Measurements from ENCODE around the gene MT1E. TPM values are rescaled to one million over a fixed set of nuclear protein-coding genes. Genes with fewer than 3 reads are reported as not detected.

MT1E gene
- total RNA-seq, 1 experiment from 2014 or later = not detected

DNA sequence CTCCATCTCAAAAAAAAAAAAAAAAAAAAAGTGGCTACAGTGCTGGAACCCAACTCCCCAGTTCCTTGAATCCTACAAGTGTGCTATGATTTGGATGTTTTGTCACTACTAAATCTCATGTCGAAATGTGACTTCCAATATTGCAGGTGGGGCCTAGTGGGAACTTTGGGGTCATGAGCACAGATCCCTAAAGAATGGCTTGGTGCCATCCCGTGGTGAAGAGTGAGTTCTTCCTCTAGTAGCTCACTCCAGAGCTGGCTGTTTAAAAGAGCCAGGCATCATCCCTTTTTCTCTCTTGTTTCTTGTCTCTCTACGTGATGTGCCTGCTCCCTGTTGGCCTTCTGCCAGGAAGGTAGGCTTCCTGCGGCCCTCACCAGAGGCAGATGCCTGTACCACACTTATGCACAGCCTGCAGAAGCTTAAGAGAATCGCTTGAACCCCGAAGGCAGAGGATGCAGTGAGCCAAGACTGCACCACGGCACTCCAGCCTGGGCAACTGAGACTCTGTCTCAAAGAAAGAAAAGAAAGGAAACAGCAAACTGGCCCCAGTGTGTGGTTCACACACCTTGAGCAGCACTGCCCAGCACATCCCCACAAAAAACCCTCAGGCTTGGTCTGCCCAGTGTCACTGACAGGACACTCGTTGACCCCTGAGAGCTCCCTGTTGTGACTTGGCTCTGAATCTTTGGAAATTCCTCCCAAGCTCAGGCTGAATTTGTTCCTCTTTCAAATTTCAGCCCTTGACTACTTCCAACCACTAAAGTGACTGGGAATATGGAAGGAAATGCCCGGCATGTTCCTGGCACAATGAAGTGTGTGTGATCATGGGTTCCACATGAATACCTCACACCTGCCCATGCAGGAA lies 3.1 kb downstream of the MT1E start:
- no peak overlapping the region for H3K4me3 ChIP-seq (ENCODE audit: low read length)
- DNase-seq = no peak

GRCh38 chr16:56629531-56629930 lies 4.0 kb downstream of the MT1E start:
- POLR2A ChIA-PET (ENCODE audit: unreplicated experiment) = no interaction called here
- Histone ChIP-seq H3K9ac (ENCODE audit: low read length) (no peak overlapping the region), H3F3A (ENCODE audit: low read length, unreplicated experiment) (no peaks in the 10 kb centered on the region), H4K20me1 (ENCODE audit: low read length) (no peaks in the 10 kb centered on the region), H3K4me2 (ENCODE audit: low read length) (no peak overlapping the region), H3K79me2 (ENCODE audit: low read length) (no peaks in the 10 kb centered on the region), H3K27ac (ENCODE audit: low read length) (no peak overlapping the region), H3K9me2 (replicated peaks; ENCODE audit: low read length) (no peaks in the 10 kb centered on the region), H3K4me1 (ENCODE audit: insufficient read depth, low read length) (peaks cover 9% of the 10 kb centered on the region), H3K9me3 (ENCODE audit: low read length) (no peaks in the 10 kb centered on the region), H2AFZ (ENCODE audit: low read length) (no peak overlapping the region), H3K4me3 (ENCODE audit: low read length) (no peak overlapping the region), H3K36me3 (ENCODE audit: low read depth, low read length) (no peaks in the 10 kb centered on the region), H3K27me3 (ENCODE audit: low read length) (no peaks in the 10 kb centered on the region)
- TF ChIP-seq EZH2phosphoT487 (IDR thresholded peaks at IDR 0.05; ENCODE audit: borderline replicate concordance, low read length) (no peak), EZH2 (IDR thresholded peaks at IDR 0.05; ENCODE audit: low read length, unreplicated experiment) (no peak), CTCF (conservative IDR thresholded peaks at IDR 0.05; ENCODE audit: low read depth, low read length) (no peak)
- ATAC-seq = no peak
- DNase-seq = no peak
- intact Hi-C loops (cut with micrococcal nuclease) = no loop called here
- CTCF ChIA-PET = no interaction called here
- BruUV-seq (replicated peaks) = no TSS peak

More for the DNA sequence above, 3.1 kb downstream of the MT1E start:
- intact Hi-C loops (cut with micrococcal nuclease) = no loop called here
- ChIA-PET POLR2A (ENCODE audit: unreplicated experiment) (no interaction called here), CTCF (no interaction called here)
- H3K27me3 ChIP-seq (ENCODE audit: low read length) = no peaks in the 10 kb centered on the region
- H3K9me2 ChIP-seq (replicated peaks; ENCODE audit: low read length) = no peaks in the 10 kb centered on the region
- no peak for ATAC-seq
- no peaks in the 10 kb centered on the region for H3K79me2 ChIP-seq (ENCODE audit: low read length)
- peaks cover 9% of the 10 kb centered on the region for H3K4me1 ChIP-seq (ENCODE audit: insufficient read depth, low read length)
- BruUV-seq (replicated peaks) = no TSS peak
- H3K9me3 ChIP-seq (ENCODE audit: low read length) = no peaks in the 10 kb centered on the region
- no peaks in the 10 kb centered on the region for H3K36me3 ChIP-seq (ENCODE audit: low read depth, low read length)
- H3K4me2 ChIP-seq (ENCODE audit: low read length) = no peak overlapping the region
- no peak overlapping the region for H3K27ac ChIP-seq (ENCODE audit: low read length)
- no peaks in the 10 kb centered on the region for H3F3A ChIP-seq (ENCODE audit: low read length, unreplicated experiment)
- no peak overlapping the region for H2AFZ ChIP-seq (ENCODE audit: low read length)
- no peaks in the 10 kb centered on the region for H4K20me1 ChIP-seq (ENCODE audit: low read length)
- TF ChIP-seq CTCF (conservative IDR thresholded peaks at IDR 0.05; ENCODE audit: low read depth, low read length) (no peak), EZH2 (IDR thresholded peaks at IDR 0.05; ENCODE audit: low read length, unreplicated experiment) (no peak), EZH2phosphoT487 (IDR thresholded peaks at IDR 0.05; ENCODE audit: borderline replicate concordance, low read length) (no peak)
- no peak overlapping the region for H3K9ac ChIP-seq (ENCODE audit: low read length)

GRCh38 chr16:56630134-56630533 lies 4.6 kb downstream of the MT1E start:
- ATAC-seq (no peak), DNase-seq (no peak)
- no peaks in the 10 kb centered on the region for H4K20me1 ChIP-seq (ENCODE audit: low read length)
- H3K4me3 ChIP-seq (ENCODE audit: low read length) = no peak overlapping the region
- CTCF ChIA-PET = no interaction called here
- POLR2A ChIA-PET (ENCODE audit: unreplicated experiment) = no interaction called here
- no peaks in the 10 kb centered on the region for H3K9me3 ChIP-seq (ENCODE audit: low read length)
- BruUV-seq (replicated peaks) = no TSS peak
- H3K36me3 ChIP-seq (ENCODE audit: low read depth, low read length) = no peaks in the 10 kb centered on the region
- no peak overlapping the region for H3K4me2 ChIP-seq (ENCODE audit: low read length)
- H3K4me1 ChIP-seq (ENCODE audit: insufficient read depth, low read length) = peaks cover 9% of the 10 kb centered on the region
- no peak overlapping the region for H2AFZ ChIP-seq (ENCODE audit: low read length)
- no peaks in the 10 kb centered on the region for H3K27me3 ChIP-seq (ENCODE audit: low read length)
- no peak overlapping the region for H3K27ac ChIP-seq (ENCODE audit: low read length)
- no peak overlapping the region for H3K9ac ChIP-seq (ENCODE audit: low read length)
- intact Hi-C loops (cut with micrococcal nuclease) = no loop called here
- H3F3A ChIP-seq (ENCODE audit: low read length, unreplicated experiment) = no peaks in the 10 kb centered on the region
- no peak for TF ChIP-seq EZH2 (IDR thresholded peaks at IDR 0.05; ENCODE audit: low read length, unreplicated experiment)
- TF ChIP-seq CTCF (conservative IDR thresholded peaks at IDR 0.05; ENCODE audit: low read depth, low read length) = no peak
- no peak for TF ChIP-seq EZH2phosphoT487 (IDR thresholded peaks at IDR 0.05; ENCODE audit: borderline replicate concordance, low read length)
- H3K79me2 ChIP-seq (ENCODE audit: low read length) = no peaks in the 10 kb centered on the region
- H3K9me2 ChIP-seq (replicated peaks; ENCODE audit: low read length) = no peaks in the 10 kb centered on the region

Measured in PC-3 (cell line).